ENCODE results near the gene FAT1. TPM values are rescaled to one million over a fixed set of nuclear protein-coding genes. Genes with fewer than 3 reads are reported as not detected.

The FAT1 gene
- total and polyA plus RNA-seq, 2 donors (not counting 3 experiments of a cell fraction or from before 2014, with no cell fraction given): 9.2 to 9.8 TPM

GRCh38 chr4:186765673-186766546 lies 42.3 kb upstream of the FAT1 start:
- no peak for DNase-seq (ENCODE audit: low read depth, low spot score)
- TF ChIP-seq EZH2 (IDR thresholded peaks at IDR 0.05; ENCODE audit: borderline replicate concordance, low read depth, low read length, severe bottlenecking) (no peak), FOS (IDR thresholded peaks at IDR 0.05; ENCODE audit: borderline replicate concordance, insufficient read depth, low read length) (no peak), GATA2 (IDR thresholded peaks at IDR 0.05; ENCODE audit: insufficient read depth, insufficient read length, low read depth, low read length) (no peak), MYC (IDR thresholded peaks at IDR 0.05; ENCODE audit: low read depth, low read length) (no peak), POLR2A (IDR thresholded peaks at IDR 0.05; ENCODE audit: low read depth, low read length) (no peak), POLR2AphosphoS5 (IDR thresholded peaks at IDR 0.05; ENCODE audit: insufficient read depth, low read depth, low read length) (no peak), JUN (IDR thresholded peaks at IDR 0.05; ENCODE audit: borderline replicate concordance, insufficient read depth, insufficient read length, low read depth) (no peak)
- TF ChIP-seq, protein P1, sequence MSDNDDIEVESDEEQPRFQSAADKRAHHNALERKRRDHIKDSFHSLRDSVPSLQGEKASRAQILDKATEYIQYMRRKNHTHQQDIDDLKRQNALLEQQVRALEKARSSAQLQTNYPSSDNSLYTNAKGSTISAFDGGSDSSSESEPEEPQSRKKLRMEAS (IDR thresholded peaks at IDR 0.05; ENCODE audit: insufficient read depth, insufficient read length): no peak
- TF ChIP-seq, protein P2, sequence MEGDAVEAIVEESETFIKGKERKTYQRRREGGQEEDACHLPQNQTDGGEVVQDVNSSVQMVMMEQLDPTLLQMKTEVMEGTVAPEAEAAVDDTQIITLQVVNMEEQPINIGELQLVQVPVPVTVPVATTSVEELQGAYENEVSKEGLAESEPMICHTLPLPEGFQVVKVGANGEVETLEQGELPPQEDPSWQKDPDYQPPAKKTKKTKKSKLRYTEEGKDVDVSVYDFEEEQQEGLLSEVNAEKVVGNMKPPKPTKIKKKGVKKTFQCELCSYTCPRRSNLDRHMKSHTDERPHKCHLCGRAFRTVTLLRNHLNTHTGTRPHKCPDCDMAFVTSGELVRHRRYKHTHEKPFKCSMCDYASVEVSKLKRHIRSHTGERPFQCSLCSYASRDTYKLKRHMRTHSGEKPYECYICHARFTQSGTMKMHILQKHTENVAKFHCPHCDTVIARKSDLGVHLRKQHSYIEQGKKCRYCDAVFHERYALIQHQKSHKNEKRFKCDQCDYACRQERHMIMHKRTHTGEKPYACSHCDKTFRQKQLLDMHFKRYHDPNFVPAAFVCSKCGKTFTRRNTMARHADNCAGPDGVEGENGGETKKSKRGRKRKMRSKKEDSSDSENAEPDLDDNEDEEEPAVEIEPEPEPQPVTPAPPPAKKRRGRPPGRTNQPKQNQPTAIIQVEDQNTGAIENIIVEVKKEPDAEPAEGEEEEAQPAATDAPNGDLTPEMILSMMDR (IDR thresholded peaks at IDR 0.05; ENCODE audit: extremely low read depth in 1 of 2, insufficient read depth in 1 of 2, low read depth in 1 of 2, low read length in 2 of 2): no peak
- Histone ChIP-seq H3K36me3 (ENCODE audit: control insufficient read depth in 2 of 2, extremely low read depth in 1 of 2, insufficient read depth in 2 of 2, low read length in 2 of 2) (no peaks in the 10 kb centered on the region), H3K27ac (ENCODE audit: insufficient read depth, low read depth, low read length) (no peak overlapping the region), H3K4me1 (ENCODE audit: control insufficient read depth, extremely low read depth, insufficient read depth, low read length) (no peaks in the 10 kb centered on the region), H4K20me1 (replicated peaks; ENCODE audit: control insufficient read depth, extremely low read depth, insufficient read depth, low read length) (no peaks in the 10 kb centered on the region), H3K9ac (replicated peaks; ENCODE audit: extremely low read depth, insufficient read depth, low read length) (no peak overlapping the region), H3K9me3 (replicated peaks; ENCODE audit: control insufficient read depth, insufficient read depth, low read length) (no peaks in the 10 kb centered on the region), H3K79me2 (ENCODE audit: control insufficient read depth, insufficient read depth, low read length) (no peaks in the 10 kb centered on the region), H3K4me3 (replicated peaks in 1 of 3; ENCODE audit: insufficient read depth in 1 of 3, low read depth in 1 of 3, low read length in 3 of 3) (no peak overlapping the region), H2AFZ (ENCODE audit: low read depth, low read length) (no peak overlapping the region), H3K27me3 (ENCODE audit: control insufficient read depth in 2 of 2, insufficient read depth in 2 of 2, low read length in 2 of 2) (no peaks in the 10 kb centered on the region), H3K9me1 (replicated peaks; ENCODE audit: control insufficient read depth, extremely low read depth, insufficient read depth, low read length) (no peaks in the 10 kb centered on the region), H3K4me2 (ENCODE audit: insufficient read depth, low read length) (no peak overlapping the region)
- no TSS peak for BruUV-seq (replicated peaks)
- FAIRE-seq: no peak
- intact Hi-C loops (cut with micrococcal nuclease) (no loop called here), dilution Hi-C loops (cut with MboI; ENCODE audit: extremely low pct_ligation_motif_present, low sequenced_read_pairs) (no loop called here)
- POLR2A ChIA-PET: no interaction called here
- CTCF ChIA-PET: no interaction called here
